KOPT-K1 (cell line): Measurements from ENCODE around the gene RNF32.
"Not testable (repeated sequence)": the region's sequence is repeated elsewhere in the genome, so short reads cannot be mapped to it uniquely, and the experiment has no call there.

ENCODE experiments used
- H3K27ac ChIP-seq: fragments of 200-600 bp; sonication (generic); 2 replicates; pipeline ENCODE4 v1.5.1; 2016; ENCODE audit warnings: antibody characterized with exemption, mild to moderate bottlenecking, low read depth, low read length; ENCODE audit not compliant: poor library complexity, severe bottlenecking
- H3K36me3 ChIP-seq: fragments of 200-600 bp; sonication (generic); 2 replicates; pipeline ENCODE4 v1.5.1; 2017; ENCODE audit warnings: antibody characterized with exemption, mild to moderate bottlenecking, low read length, moderate library complexity; ENCODE audit not compliant: insufficient read depth
- H3K9me3 ChIP-seq: fragments of 200-600 bp; sonication (generic); 2 replicates; pipeline ENCODE4 v1.5.1; 2017; ENCODE audit warnings: antibody characterized with exemption, low read length, mild to moderate bottlenecking; ENCODE audit not compliant: insufficient read depth, poor library complexity, severe bottlenecking

RNF32 gene

DNA sequence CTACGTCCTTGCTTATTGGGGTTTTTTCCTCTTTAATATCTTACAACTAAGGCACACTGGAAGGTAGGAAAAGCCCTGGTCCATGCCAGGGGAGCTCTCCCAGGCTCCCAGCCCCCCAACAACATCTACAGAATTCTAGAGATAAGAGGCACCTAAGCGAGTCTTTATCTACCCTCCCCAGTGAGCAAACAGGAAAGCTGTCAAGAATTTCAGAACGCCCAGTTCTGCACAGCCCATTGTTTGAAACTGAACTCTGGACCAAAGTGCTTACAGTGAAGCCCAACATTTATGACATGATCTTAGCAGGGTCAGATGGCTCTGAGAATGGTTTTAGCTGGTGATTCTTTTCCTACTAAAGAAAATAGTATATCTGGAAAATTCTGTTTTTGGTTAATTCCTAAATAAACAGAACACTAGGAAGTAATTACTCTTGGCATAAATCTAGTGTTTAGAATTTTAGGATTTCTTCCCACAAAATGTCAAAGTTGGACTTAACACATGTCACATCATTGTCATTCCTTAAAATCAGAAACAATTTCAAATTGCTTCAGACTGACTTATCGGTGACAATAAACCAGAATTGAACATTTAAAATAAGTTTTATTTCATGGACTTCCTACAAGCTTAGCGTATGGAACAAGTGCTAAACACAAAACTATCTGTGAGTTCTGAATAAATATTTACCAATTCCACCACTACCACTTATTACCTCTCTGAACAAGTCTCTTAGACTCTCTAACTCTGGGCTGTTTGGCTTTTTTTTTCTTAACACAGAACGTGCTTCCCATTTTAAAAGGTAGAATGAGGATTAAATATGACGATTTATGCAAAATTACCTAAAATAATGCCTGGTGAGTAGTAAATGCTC lies 31.3 kb upstream of the RNF32 start:
- H3K9me3 ChIP-seq: no peaks in the 10 kb centered on the region
- no peak overlapping the region for H3K27ac ChIP-seq
- H3K36me3 ChIP-seq: no peaks in the 10 kb centered on the region

DNA sequence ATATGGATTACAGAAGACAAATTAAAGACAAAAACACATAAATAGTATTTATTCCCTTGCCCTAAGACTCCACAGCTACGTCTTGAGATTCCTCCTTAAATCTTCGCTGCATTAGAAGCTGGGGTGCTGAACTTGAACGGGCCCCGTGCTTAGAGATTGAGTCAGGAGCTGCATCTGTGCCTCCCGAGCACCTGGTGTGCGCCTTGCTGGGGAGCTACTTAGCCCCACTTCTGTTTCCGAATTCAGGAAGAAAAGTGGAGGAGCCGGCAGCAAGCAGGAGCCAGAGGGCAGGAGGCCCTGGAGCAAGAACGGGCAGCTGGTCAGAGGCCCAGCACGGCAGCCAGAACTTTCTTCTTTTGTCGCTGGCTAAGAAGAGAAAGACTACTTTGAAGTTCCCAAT lies 30.4 kb upstream of the RNF32 start:
- Histone ChIP-seq H3K9me3 (no peaks in the 10 kb centered on the region), H3K36me3 (no peaks in the 10 kb centered on the region), H3K27ac (no peak overlapping the region)

DNA sequence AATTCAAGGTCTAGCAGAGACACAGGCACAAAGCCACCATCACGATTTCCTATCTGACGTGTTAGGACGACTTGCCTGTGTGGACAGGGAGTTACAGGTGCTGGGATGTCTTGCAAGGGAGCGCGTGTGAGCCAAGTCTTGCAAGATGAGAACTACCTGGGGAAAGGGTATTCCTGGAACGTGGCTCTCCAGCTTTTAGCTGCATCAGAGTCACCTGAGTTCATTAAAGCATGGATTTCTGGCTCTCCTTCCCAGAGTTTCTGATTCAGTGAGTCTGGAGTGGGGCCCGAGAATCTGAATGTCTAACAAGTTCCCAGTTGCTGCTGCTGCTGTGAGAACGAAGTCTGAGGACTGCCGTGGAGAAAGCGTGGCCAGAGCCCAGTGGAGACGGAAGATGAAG lies 30.0 kb upstream of the RNF32 start:
- H3K36me3 ChIP-seq: no peaks in the 10 kb centered on the region
- no peak overlapping the region for H3K27ac ChIP-seq
- H3K9me3 ChIP-seq: no peaks in the 10 kb centered on the region

DNA sequence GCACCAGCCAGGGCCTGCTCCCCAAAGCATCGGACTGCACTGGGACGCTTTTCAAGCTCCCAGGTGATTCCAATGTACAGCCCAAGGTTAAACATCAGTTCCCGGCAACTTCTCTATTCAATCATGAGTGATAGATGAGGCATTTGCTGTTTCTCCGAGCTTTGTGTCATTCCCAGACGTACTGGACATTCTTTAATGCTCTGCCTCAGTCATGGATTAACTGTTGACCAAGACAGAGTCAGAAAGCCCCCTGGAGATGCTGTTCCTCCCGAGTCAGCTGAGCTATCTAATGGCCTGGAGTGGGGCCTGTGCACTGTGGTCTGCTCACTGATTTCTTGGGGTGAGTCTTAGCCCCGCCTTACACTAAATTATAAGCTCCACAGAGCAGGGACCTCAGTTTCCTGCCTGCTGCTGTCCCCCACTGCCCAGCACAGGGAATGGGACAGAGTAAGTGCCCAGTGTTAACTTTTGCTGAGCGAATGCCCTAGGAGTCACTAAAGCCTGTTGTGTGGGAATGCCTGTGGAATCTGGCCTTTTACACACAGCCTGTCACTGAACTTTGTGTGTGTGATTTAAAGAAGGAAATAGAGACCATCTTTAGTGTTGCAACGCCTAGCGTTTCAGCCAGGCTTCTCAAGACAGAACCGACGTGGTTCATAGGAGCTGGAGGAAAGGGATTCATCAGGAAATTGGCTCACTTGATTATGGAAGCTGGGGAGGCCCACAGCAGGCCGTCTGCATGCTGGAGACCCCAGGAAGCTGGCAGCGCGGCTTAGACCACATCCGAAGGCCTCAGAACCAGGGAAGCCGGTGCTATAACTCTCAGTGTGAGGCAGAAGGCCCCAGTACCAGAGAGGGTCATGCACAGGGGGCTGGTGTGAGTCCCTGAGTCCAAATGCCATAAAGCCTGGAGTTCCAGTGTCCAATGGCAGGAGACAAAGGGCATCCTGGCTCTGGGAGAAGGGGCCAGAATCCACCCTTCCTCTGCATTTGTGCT lies 29.3 kb upstream of the RNF32 start:
- H3K36me3 ChIP-seq: no peaks in the 10 kb centered on the region
- H3K27ac ChIP-seq: no peak overlapping the region
- no peaks in the 10 kb centered on the region for H3K9me3 ChIP-seq

DNA sequence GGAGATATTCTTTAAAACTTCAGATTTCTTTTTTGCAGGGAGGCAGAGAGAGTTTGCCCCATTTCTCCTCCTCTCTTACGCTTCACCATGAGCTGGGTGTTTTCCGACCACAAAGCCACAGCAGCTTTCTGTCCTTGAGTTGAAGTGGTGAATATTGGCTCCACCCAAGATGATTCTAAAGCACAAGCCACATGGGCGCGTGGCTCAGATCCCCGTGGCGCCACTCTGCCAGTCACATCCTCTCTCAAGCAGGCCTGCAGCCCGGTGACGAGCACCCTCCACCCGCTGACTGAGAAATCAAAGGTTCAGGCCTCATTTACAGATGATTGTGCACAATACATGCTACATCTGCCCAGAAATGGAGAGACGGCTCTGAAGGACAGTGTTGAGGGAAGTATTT lies 27.6 kb upstream of the RNF32 start:
- H3K27ac ChIP-seq: no peak overlapping the region
- H3K36me3 ChIP-seq: no peaks in the 10 kb centered on the region
- no peaks in the 10 kb centered on the region for H3K9me3 ChIP-seq

DNA sequence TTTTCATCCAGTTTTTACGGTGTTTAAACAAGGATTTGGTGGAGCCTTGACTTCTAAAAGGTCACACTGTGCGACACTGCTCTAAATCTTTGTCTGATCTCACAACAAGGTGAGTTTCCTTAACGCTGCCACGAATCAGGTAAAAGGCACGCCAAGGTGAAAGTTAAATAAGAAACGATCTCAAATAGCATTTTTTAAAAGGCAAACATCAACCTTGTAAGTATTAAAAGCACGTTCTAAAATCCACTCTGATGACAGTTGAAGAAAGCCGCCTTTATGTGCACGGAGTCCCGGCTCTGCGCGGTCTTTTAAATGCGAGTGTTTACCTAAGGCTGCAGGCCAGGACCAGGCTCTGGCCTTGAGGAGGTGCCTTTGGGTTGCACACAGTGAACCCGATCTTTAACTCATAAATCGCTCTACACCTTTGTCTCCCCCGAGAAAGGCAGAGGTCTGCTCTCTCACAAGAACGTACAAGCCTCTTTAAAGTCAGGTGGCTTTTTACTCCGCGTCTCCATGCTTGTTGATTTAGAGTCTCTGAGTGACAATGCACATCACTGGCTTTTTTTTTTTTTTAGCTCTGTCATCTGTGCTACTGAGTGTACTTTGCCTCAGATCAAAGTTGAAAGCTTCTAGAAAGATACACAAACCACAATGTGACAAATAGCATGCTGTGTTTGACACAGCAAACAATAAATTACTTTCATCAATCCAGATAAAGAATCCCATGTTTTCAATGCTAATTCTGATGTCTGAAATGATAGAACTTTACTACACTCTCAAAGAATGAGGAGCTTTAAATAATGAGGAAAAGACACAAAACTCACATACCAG lies 25.9 kb upstream of the RNF32 start:
- H3K9me3 ChIP-seq: no peaks in the 10 kb centered on the region
- no peak overlapping the region for H3K27ac ChIP-seq
- H3K36me3 ChIP-seq: no peaks in the 10 kb centered on the region

DNA sequence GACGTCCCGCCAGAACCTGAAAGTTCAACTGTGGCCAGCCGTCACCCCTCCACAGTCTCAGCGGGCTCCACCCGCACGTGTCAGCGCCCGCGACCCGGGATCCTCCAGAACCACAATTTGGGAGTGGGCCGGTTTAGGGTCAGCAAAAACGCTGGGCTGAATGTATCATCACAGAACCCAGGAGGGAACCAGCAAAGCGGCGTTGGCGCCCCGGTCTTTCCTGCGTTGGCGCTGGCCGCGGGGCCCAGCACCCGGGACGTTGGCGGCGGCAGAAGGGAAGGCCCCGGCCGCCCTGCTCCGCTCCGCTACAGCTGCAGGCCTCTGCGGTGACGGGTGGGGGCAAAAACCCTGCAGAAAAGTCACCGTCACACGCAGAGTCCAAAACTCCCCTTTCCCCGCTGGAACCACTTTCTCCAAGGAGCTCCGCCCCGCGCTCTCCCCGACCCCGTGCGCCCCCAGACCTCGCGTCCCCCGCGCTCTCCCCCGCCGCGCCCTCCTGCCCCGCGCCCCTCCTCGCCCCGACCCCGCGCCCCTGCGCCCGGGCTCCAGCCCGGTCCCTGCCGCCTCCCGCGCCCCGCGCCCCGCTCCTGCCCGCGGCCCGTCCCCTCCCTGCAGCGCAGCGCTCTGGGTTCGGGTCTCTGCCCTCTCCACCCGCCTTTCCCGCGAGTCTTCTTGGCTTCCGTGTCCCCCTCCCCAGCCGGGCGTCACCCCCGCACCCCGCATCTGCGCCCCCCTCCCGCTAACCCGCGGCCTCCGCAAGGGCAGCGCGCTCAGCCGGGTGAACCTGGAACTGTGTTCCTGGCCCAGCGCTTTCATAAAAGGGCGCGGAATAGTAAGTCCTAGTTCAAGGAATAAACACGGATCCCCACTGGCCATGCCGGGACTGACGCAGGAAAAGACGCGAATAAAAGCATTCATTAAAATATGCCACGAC lies 24.0 kb upstream of the RNF32 start:
- no peaks in the 10 kb centered on the region for H3K36me3 ChIP-seq
- no peak overlapping the region for H3K27ac ChIP-seq
- peaks cover 7% of the 10 kb centered on the region for H3K9me3 ChIP-seq

DNA sequence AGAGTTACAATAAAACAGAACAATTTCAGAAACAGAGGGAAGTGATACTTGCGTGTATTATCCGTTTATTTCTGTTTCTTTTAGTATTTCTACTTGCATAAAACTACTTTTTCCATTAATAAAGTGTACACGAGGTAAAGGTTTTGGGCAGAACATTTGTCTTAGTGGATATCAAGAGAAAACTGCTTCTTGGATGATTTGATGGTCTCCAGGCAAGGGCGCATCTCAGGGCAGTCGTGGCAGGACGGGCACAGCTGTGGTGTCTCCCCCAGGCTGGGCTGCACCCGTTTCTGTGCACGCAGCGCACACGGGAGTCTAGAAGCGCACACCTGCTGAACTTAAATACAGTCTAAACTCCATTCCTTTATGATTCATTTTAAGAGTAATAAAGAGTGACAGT lies 23.4 kb upstream of the RNF32 start:
- peaks cover 13% of the 10 kb centered on the region for H3K9me3 ChIP-seq

DNA sequence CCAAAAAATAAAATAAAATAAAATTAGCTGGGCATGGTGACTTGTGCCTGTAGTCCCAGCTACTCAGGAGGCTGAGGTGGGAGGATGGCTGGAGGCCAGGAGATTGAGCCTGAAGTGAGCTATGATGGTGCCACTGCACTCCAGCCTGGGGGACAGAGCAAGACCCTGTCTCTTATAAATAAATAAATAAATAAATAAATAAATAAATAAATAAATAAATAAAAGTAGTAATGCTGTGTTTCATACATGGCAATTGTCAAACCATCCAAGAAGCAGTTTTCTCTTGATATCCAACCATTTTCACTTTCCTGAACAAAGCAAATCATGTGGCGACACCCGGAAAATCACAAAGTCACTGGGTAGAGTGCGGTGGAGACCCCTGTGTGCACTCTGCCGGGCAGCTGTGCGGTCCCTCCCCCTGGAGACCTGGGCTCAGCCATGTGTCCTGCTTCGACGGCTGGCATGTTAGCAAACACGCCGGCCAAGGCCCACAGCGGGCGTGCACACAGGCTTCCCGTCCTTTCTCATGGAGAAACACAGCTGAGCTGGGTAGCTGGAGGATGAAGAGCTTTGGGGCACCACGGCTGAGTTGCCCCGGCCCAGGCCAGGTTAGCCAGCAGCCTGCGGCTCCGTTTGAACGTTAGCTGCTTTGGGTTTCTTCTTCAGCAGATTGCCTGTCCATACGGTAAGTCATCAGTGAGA lies 22.3 kb upstream of the RNF32 start:
- Histone ChIP-seq H3K27ac (no peak overlapping the region), H3K36me3 (no peaks in the 10 kb centered on the region), H3K9me3 (peaks cover 13% of the 10 kb centered on the region)

More for the DNA sequence above, 23.4 kb upstream of the RNF32 start:
- H3K27ac ChIP-seq: no peak overlapping the region
- no peaks in the 10 kb centered on the region for H3K36me3 ChIP-seq

DNA sequence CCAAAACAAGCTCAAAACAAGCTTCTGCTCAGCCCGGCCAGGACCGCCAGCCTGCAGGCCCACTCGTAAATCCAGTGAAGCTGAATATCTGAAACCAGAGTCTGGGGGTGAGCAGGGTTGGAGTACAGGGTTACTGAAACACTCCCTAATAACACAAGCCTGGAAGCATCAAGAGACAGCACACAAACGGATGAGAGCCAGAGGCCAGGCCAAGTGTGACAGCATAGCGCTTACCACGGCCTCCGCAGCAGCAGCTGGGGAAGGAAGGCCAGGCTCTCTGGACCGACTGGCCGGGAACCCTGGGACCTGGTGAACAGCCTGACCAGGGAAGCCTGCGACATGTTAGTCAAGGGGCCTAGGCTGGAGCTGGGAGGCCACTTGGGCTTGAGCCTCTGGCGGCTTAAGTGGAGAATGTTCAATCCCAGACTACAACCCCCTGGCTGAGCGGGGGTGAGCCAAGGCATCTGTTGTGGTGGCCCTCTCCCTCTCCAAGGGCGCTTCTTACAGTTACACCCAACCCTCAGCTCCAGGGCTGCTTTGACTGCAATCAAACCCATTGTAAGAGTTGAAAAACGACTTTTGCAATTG lies 21.7 kb upstream of the RNF32 start:
- Histone ChIP-seq H3K27ac (no peak overlapping the region), H3K36me3 (no peaks in the 10 kb centered on the region), H3K9me3 (peaks cover 13% of the 10 kb centered on the region)

DNA sequence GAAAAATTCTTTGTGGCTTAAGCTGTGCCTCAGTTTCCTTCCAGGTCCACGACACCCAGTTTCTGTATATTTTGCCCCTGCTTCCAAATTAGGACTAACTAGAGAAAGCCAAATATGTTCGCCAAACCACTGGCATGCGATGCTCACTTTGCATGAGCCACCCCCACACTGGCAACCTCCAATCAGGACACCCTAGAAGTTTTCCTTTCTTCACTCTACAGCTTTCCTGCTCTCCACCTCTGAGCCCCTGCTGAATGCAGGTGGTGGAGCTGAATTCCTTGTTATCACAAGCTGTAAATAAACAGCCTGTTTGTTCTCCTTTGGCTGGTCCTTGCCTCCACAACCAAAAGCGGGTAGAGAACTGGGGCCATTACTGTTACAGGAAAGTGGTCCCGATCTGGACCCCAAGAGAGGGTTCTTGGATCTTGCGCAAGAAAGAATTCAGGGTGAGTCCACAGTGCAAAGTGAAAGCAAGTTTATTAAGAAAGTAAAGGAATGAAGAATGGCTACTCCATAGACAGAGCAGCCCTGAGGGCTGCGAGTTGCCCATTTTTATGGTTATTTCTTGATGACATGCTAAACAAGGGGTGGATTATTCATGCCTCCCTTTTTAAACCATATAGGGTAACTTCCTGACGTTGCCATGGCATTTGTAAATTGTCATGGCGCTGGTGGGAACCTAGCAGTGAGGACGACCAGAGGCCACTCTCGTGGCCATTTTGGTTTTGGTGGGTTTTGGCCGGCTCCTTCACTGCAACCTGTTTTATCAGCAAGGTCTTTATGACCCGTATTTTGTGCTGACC lies 20.9 kb upstream of the RNF32 start:
- not testable (repeated sequence) for H3K27ac ChIP-seq, H3K36me3 ChIP-seq
- H3K9me3 ChIP-seq: peaks cover 13% of the 10 kb centered on the region

DNA sequence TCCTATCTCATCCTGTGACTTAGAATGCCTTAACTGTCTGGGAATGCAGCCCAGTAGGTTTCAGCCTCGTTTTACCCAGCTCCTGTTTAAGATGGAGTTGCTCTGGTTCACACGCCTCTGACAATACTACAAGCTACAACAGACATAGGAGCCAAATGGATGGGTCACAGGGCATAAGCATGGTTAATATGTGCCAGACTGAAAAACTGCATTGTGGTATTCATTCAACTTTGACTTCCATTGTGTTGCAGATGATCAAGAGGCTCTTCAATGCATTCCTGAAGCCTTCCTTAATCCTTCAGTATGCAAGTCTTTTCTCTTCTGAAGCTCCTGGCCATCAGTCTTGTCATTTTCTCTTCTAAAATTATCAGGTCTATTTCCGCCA lies 20.3 kb upstream of the RNF32 start:
- peaks cover 13% of the 10 kb centered on the region for H3K9me3 ChIP-seq
- H3K27ac ChIP-seq: no peak overlapping the region
- H3K36me3 ChIP-seq: no peaks in the 10 kb centered on the region
